HG02678 (cell line): Measurements from ENCODE around the gene SLC10A4.
"Not testable (repeated sequence)": the region's sequence is repeated elsewhere in the genome, so short reads cannot be mapped to it uniquely, and the experiment has no call there.

Experiments used
- ATAC-seq: cut with Tn5 transposase; IDR thresholded peaks from one replicate; pipeline ENCODE4 v1.9.1; 2021; ENCODE audit warnings: mild to moderate bottlenecking, moderate library complexity; ENCODE audit not compliant: unreplicated experiment

SLC10A4 gene, protein sequence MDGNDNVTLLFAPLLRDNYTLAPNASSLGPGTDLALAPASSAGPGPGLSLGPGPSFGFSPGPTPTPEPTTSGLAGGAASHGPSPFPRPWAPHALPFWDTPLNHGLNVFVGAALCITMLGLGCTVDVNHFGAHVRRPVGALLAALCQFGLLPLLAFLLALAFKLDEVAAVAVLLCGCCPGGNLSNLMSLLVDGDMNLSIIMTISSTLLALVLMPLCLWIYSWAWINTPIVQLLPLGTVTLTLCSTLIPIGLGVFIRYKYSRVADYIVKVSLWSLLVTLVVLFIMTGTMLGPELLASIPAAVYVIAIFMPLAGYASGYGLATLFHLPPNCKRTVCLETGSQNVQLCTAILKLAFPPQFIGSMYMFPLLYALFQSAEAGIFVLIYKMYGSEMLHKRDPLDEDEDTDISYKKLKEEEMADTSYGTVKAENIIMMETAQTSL

DNA sequence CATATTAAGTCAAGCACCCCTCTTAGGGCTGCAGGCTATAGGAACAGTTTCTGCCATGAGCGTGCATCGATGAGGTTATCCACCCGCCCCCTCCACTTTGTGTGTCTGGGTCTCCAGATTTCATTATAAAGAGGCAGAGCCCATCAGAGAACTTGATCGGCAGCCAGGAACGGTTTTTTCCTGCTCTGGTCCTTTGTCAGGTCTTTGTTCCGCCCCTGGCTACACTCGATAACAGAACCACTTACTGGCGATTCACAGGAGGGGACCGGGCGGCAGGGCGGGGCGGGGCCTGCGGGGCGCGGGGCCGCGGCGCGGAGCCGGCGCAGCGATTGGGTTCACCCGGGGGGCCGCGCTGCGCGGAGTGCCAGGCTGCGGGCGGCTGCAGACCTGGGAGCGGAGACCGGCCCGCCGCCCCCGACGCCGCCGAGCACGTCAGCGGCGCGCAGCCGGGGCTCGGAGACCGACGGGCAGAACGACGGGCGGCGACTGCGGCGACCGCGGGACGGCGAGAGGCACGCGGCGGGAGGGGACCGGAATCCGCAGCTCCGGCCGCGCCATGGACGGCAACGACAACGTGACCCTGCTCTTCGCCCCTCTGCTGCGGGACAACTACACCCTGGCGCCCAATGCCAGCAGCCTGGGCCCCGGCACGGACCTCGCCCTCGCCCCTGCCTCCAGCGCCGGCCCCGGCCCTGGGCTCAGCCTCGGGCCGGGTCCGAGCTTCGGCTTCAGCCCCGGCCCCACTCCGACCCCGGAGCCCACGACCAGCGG lies at the start of gene SLC10A4:
SLC10A4 (plus strand) TSS at position 338 of the 771 bp plus-strand sequence; CDS start at position 557, 219 bp downstream.
- peak; percentile 38 for ATAC-seq

DNA sequence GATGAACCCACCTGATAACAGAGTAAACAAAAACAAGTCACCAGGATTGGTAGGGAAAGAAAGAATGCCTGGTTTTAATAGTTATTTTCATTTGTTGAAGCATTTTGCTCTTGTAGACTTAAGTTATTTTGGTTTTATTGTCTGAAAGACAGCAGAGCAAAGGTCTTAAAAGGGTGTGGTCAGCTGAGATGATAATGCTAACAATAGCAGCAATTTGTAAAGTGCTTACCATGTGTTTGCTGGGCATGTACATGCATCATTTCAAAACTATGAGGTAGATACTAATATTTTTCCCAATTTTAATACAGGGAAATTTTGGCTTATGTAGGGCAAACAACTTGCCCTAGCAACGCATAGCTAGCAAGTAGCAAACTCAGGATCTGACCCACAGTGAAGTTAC lies 46.8 kb upstream of the SLC10A4 start:
- no peak for ATAC-seq

DNA sequence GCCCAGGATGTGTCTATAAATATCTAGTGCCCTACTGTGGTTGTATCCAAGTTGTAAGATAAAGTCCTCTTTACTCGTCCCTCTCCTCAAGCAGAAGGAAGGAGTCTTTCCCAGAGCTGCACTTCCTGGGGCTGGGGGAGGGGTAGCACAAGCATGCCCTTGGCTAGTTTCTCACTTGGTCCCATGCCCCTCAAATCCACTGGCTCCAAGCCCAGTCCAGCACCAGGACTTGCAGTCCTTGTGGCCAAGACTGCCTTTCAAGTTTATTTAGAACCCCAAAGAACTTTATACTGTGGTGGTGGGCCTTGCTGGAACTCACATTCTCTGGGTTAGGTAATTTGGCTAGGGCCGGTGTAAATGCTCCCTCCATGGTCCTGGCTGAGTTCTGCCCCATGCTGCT lies 43.2 kb upstream of the SLC10A4 start:
- ATAC-seq = no peak

DNA sequence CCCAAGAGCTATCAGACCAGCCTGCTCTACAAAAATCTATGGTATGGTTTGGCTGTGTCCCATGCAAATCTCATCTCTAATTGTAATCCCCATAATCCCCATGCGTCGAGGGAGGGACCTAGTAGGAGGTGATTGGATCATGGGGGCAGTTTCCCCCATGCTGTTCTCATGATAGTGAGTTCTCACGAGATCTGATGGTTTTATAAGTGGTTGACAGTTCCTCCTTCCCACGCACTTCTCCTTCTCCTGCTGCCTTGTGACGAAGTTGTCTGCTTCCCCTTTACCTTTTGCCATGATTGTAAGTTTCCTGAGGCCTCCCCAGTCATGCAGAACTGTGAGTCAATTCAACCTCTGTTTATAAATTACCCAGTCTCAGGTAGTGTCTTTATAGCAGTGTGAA lies 42.2 kb upstream of the SLC10A4 start:
- not testable (repeated sequence) for ATAC-seq

DNA sequence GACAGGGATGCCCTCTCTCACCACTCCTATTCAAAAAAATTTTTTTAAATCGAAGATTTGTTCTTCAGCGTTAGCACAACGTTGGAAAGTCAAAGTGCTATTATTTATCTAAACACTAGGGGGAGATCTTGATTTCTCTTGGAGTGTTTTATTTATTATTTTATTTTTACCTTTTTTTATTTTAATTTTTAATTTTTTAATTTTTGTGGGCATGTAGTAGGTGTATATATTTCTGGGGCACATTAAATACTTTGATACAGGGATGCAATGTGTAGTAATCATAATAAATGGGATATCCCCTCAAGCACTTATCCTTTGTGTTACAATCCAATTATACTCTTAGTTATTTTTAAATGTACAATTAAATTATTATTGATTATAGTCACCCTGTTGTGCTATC lies 37.4 kb upstream of the SLC10A4 start:
- no peak for ATAC-seq

DNA sequence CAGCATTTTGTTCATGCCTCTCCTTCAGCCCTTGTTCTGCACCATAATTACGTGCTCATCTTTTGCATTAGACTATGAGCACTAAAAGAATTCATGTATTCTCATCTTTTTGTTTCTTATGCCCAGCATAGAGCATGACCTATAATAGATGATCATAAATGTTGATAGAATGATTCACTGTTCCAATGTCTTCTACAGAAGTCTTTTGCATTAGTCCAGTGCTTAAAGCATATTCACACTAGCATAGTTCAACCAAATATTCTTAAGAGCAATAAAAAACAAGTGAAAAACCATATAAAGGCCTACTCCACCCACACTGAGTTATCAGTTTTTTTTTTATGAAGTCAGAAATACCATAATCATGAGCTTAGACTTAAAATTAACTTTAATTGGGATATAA lies 36.5 kb upstream of the SLC10A4 start:
- no peak for ATAC-seq

DNA sequence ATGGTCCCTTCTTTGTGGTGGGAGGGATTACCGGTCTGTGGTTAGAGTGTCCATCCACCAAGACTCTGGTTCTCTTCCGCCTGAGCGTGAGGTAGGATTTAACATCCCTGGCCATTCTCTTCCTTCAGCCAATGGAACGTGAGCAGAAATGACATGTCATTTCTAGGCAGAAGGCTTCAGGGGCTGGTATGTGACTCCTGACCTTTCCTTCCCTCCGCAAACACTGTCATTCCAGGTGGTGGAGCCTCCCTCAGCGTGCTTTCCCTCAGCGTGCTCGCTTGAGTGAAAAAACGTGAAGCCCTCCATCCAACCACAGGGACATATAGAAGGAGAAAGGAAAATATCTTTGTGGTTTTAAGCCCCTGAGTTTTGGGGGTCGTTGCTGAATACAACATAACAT lies 34.0 kb upstream of the SLC10A4 start:
- ATAC-seq = no peak

DNA sequence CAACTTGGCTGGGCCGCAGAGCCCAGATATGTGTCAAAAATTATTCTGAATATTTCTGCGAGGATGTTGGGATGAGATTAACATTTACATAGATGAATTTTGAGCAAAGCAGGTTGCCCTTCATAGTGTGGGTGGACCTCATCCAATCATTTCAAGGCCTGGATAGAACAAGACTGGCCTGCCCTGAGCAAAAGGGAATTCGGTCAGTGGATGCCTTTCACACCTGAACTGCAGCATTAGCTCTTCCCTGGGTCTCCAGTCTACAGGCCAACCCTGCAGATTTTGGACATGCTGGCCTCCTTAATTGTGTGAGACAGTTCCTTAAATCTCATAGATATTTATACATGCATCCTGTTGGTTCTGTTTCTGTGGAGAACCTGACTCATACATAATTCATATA lies 32.4 kb upstream of the SLC10A4 start:
- no peak for ATAC-seq

DNA sequence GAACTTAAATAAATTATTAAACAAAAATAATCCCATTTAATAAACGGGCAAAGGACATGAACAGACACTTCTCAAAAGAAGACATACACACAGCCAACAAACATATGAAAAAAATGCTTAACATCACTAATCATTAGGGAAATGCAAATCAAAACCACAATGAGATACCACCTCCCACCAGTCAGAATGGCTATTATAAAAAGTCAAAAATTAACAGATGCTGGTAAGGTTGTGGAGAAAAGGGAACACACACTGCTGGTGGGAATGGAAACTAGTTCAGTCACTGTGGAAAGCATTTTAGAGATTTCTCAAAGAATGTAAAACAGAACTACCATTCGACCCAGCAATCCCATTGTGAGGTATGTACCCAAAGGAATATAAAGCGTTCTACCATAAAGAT lies 31.5 kb upstream of the SLC10A4 start:
- not testable (repeated sequence) for ATAC-seq

DNA sequence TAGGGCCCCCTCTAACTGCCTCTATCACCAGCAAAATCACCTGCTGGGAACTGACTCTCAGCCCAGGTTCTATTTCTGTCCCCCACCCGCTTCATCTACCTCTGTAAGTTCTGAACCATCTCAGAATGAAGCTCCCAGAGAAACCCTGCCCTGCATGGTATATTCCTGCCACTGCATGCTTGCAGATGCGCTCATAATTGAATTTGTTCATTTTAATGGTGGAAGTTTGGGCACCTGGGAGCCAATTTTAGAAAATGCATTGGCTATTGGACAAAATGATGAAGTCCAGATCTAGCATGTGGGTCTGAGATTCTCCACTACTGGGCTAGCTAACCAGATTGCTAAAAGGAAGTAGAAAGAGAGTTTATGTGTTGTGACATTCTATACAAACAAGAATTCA lies 28.6 kb upstream of the SLC10A4 start:
- ATAC-seq = no peak

DNA sequence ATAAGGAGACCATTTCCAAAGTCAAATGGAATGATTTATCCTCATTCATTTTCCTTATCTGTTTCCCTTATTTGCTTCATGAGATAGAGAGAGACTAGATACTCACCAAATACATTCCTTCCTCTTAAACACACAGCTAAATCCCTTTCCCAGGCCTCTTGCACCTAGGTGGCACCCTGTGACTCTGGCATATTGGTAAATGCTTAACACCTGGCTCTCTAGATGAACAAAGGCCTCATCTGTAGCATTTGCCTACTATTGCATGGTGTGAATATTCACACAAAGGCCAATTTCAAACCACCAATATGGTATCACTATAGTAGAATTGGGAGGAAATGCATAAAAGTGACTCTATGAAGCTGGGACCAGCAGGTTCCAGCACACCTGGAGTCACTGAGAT lies 22.1 kb upstream of the SLC10A4 start:
- no peak for ATAC-seq

DNA sequence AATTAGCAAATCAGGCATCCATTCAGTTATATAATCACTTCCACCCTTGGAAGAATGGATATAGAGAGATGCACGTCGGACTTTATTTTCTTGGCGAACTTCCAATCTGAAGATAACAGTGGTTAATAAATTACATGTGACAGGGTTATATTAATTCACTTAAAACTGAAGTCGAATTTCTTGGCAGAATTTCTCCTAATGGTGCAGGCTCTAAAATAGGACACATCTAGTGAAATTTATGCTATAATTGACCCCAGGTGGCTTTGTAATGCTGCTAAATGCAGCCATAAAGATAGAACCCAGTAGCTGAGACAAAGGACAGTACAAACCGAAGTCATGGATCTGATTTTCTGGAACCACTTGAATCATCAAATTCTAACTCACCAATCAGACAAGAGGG lies 20.8 kb upstream of the SLC10A4 start:
- ATAC-seq = no peak

DNA sequence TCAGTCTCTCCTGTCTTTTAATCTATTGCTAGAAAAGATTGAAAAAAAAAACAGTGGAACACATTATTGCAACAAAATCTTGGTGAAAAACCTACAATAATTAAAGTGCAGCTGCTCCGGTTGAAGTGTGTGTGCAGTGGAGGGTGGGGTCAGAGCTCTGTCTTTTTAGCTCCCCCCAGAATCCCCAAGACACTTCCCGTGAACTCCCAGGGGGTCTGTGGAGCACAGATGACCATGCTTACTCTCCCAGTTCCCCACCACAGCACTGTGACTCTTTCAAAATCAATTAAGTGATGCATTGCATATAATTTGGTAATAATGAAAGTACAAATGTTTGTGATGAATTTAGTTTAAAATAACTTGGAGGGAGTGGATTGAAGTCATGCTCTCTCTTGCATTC lies 15.7 kb upstream of the SLC10A4 start:
- ATAC-seq = no peak

DNA sequence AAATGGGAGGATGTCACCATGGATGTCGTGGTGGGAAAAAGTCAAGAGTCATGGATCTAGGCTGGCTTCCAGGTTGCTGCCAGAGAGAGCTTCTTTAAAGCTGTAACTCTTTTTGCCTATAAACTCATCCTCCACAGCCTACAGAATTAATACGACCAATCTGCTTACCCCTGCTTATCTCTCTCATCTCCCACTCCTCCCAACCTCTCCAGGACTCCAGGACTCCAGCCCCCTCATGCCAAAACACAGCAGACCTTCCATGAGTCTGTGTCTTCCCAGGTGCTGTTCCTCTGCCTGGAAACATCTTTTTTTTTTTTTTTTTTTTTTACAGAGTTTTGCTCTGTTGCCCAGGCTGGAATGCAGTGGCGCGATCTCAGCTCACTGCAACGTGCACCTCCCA lies 15.3 kb upstream of the SLC10A4 start:
- no peak for ATAC-seq

DNA sequence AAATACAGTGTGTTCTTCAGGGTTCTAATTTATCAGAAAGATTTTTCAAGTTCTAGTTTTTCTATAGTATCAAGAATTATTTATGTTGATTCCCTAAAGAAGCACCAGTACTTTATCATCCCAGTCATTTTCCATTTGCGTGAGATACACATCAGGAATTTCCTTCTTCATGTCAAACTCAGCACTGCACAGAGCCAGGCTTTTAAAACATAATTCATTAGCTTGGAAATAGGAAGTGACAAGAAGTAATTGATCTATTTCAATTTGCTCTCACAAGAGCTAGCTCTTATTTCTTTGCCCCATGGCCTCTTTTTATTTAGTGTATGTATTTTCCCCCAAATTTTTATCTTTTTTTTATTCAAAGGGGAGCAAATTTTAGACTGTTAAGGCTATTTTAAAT lies 13.0 kb upstream of the SLC10A4 start:
- no peak for ATAC-seq

DNA sequence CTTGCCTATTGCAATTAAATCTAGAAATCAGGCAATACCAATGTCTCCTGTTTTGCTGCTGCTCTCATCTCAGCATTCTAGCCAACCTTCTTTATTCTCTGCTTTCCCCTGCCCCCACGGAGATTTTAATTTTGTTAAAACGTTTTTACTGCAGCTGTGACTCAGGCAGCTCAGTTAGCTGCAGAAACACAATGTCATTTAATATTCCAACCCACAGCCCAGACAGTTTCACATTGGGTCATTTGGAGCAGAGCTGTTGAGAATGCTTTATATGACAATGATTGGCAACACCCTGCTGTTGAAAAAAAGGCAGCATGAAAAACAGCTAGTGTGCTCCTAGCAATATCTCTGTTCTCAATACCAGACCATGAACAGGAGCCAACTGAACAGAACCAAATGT lies 12.6 kb upstream of the SLC10A4 start:
- ATAC-seq = no peak

DNA sequence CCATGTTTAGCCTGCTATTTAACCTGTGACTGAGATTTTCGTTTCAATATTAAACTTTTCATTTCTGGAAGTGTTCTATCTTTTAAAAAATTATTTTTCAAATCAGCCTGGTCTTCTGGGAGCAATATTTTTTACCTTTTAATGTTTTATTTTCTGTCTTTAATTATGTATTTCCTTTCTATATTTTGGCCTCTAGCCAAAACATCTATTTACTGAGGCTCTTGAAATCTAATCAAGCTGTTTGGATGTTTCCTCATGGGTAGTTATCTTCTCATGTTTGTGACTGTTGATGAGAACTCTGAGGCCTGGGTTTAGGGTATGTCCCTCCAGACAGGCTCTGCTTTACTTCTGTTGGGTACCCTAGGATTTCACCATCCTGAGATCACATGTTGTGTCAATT lies 10.3 kb upstream of the SLC10A4 start:
- ATAC-seq = no peak

DNA sequence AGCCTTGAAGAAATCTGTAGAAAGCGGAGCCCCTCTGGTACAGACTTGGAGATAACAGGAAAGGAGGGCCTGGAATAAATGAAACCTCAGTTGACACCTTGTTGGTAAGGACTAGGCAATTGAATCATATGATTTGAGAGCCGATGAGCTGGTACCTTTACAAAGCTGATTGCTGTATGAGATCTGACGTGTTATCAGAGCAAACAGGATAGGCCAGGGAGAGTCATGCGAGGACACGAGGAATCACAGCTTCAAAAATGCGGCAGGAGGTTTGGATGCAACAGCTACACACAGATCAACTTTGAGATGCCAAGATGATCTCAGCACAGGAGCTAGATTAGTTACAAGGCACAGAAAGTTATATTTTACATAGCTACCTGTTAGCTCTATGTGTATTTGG lies 7.4 kb upstream of the SLC10A4 start:
- no peak for ATAC-seq

DNA sequence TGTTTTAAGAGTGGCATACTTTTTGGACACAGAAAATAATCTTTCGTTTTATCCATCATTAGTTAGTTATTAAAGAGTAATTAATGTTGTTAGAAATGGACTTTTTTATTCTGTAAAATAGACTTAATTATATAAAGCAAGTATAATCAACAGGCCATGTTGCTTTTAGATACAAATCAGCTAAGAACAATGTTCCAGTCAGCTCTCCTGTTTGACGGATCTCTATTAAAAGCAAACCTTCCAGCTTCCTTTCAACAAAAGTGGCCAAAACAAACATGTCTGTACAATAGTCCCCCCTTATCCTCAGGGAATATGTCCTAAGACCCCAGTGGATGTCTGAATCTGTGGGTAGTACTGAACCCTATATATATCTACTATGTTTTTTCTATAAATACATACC lies 4.9 kb upstream of the SLC10A4 start:
- ATAC-seq = no peak

DNA sequence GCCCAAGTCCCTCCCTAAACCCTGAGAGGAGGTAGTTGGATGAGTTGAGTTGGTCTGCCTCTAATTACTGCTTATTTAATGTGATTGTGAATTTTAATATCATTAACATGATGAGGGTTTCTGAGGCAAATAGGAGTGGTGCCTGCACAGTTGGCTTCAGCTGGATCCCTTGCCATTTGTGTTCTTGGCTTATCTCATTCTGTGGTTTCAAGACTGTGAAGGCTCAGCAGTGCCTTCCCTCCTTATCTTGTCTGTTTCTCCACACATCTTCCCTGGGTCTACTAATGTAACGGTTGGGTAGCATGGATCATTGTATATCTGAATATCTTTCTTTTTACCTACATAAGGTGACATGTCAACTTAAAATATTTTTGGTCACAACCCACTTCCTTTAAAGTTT lies 1.6 kb upstream of the SLC10A4 start:
- ATAC-seq = no peak

DNA sequence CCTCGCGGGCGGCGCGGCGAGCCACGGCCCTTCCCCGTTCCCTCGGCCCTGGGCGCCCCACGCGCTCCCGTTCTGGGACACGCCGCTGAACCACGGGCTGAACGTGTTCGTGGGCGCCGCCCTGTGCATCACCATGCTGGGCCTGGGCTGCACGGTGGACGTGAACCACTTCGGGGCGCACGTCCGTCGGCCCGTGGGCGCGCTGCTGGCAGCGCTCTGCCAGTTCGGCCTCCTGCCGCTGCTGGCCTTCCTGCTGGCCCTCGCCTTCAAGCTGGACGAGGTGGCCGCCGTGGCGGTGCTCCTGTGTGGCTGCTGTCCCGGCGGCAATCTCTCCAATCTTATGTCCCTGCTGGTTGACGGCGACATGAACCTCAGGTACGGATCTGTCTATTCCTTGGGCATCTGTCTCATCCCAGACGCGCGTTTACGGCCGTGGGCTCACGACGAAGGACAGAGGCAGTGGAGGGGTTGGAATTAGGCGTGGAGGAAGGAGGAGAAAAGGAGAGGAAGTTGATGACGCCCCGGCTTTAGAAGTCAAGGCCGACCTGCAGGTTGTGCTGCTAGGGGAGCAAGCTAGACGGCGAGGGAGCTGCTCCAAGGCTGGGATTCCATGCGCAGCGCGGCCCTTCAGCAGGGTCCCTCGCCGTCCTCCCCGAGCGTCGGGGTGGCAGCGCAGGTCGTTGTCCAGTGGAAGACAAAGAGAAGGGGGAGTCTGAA lies 792 bp downstream of the SLC10A4 start:
- ATAC-seq = peak; percentile 10
